ENCODE results near the gene LOXL1.

The LOXL1 gene

DNA sequence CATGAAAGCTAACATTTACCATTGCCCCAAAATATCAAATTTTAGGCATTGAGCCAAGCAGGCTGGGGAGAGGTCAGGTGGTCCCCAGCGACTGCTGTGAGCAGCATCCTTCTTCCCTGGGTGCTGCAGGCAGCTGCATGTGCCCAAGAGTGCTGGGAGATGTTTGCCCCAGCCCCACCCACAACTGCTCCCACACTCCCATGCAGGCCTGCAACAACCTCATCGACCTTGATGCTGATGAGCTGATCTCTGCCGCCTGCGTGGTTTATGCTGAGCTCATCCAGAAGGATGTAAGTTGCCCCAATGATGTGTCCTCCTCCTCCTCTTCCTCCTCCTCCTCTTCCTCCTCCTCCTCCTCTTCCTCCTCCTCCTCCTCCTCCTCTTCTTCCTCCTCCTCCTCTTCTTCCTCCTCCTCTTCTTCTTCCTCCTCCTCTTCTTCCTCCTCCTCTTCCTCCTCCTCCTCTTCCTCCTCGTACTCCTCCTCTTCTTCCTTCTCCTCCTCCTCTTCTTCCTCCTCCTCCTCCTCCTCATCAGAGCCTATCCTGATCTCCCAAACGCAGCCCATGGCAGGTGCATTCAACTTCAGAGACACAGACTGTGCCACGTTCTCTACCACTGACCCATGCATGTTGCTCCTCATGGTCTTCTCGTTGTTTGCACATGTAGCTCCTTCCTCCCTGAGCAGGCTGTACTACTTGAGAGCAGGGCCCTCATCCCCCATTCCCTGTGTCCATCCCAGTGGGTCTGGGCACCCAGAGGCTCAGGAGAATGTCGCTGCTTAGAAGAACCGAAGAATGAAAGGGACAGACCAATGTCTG, 37.8 kb upstream of the LOXL1 start:
- TF ChIP-seq TCF12 (IDR thresholded peaks at IDR 0.05; ENCODE audit: low read depth) (no peak), ZBTB7A (IDR thresholded peaks at IDR 0.05; ENCODE audit: low read depth) (no peak), CEBPB (IDR thresholded peaks at IDR 0.05) (no peak), YY1 (IDR thresholded peaks at IDR 0.05; ENCODE audit: low read depth) (no peak), FOXM1 (IDR thresholded peaks at IDR 0.05; ENCODE audit: borderline replicate concordance, low read depth) (no peak), RAD21 (IDR thresholded peaks at IDR 0.05; ENCODE audit: low read depth) (no peak), EP300 (IDR thresholded peaks at IDR 0.05; ENCODE audit: borderline replicate concordance) (no peak), TAF1 (IDR thresholded peaks at IDR 0.05; ENCODE audit: low read depth) (no peak), NFIC (IDR thresholded peaks at IDR 0.05) (no peak), TEAD4 (IDR thresholded peaks at IDR 0.05) (no peak), EGR1 (IDR thresholded peaks at IDR 0.05) (no peak), CREB1 (IDR thresholded peaks at IDR 0.05; ENCODE audit: low read depth) (no peak)
- TF ChIP-seq, protein P1, sequence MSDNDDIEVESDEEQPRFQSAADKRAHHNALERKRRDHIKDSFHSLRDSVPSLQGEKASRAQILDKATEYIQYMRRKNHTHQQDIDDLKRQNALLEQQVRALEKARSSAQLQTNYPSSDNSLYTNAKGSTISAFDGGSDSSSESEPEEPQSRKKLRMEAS (IDR thresholded peaks at IDR 0.05), result no peak
- TF ChIP-seq, protein P2, sequence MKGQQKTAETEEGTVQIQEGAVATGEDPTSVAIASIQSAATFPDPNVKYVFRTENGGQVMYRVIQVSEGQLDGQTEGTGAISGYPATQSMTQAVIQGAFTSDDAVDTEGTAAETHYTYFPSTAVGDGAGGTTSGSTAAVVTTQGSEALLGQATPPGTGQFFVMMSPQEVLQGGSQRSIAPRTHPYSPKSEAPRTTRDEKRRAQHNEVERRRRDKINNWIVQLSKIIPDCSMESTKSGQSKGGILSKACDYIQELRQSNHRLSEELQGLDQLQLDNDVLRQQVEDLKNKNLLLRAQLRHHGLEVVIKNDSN (IDR thresholded peaks at IDR 0.05), result no peak
- TF ChIP-seq, protein P3, sequence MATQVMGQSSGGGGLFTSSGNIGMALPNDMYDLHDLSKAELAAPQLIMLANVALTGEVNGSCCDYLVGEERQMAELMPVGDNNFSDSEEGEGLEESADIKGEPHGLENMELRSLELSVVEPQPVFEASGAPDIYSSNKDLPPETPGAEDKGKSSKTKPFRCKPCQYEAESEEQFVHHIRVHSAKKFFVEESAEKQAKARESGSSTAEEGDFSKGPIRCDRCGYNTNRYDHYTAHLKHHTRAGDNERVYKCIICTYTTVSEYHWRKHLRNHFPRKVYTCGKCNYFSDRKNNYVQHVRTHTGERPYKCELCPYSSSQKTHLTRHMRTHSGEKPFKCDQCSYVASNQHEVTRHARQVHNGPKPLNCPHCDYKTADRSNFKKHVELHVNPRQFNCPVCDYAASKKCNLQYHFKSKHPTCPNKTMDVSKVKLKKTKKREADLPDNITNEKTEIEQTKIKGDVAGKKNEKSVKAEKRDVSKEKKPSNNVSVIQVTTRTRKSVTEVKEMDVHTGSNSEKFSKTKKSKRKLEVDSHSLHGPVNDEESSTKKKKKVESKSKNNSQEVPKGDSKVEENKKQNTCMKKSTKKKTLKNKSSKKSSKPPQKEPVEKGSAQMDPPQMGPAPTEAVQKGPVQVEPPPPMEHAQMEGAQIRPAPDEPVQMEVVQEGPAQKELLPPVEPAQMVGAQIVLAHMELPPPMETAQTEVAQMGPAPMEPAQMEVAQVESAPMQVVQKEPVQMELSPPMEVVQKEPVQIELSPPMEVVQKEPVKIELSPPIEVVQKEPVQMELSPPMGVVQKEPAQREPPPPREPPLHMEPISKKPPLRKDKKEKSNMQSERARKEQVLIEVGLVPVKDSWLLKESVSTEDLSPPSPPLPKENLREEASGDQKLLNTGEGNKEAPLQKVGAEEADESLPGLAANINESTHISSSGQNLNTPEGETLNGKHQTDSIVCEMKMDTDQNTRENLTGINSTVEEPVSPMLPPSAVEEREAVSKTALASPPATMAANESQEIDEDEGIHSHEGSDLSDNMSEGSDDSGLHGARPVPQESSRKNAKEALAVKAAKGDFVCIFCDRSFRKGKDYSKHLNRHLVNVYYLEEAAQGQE (IDR thresholded peaks at IDR 0.05; ENCODE audit: low read depth), result no peak

DNA sequence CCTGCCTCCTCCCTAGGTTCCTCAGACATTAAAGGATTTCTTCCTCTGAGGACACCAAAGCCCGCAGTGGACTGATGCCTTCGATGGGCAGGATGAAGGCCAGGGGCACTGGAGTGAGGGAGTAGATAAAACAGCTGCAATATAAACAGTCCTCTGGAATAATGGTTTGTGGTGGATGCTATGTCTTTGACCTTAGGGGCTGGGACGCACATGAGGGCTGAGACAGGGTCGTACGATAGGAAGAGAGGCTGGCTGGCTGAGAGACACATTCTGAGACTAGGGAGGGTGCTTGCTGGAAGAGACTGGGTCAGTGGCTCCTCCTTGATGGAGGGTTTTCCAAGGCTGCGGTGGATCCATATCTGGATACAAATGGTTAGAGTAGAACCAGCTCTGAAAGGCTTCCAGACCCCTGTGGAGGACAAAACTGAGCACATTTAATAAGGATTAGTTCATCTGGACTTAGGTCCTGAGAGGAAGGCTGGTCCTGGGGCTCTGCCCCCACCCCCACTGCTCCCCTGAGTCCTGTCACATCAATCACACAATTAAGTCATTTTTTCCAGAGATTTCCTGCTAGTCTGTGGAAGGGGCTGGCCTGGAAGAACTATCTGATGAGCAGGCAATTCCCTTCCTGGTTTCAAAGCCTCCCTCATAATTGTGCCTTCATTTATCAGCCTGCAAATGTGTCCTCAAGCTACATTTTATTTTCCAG, 37.1 kb upstream of the LOXL1 start:
- TF ChIP-seq, protein P1 (IDR thresholded peaks at IDR 0.05), result no peak
- TF ChIP-seq TAF1 (IDR thresholded peaks at IDR 0.05; ENCODE audit: low read depth) (no peak), EP300 (IDR thresholded peaks at IDR 0.05; ENCODE audit: borderline replicate concordance) (no peak), CEBPB (IDR thresholded peaks at IDR 0.05) (no peak), EGR1 (IDR thresholded peaks at IDR 0.05) (no peak)
- TF ChIP-seq, protein P2 (IDR thresholded peaks at IDR 0.05), result no peak
- TF ChIP-seq, protein P3 (IDR thresholded peaks at IDR 0.05; ENCODE audit: low read depth), result no peak

DNA sequence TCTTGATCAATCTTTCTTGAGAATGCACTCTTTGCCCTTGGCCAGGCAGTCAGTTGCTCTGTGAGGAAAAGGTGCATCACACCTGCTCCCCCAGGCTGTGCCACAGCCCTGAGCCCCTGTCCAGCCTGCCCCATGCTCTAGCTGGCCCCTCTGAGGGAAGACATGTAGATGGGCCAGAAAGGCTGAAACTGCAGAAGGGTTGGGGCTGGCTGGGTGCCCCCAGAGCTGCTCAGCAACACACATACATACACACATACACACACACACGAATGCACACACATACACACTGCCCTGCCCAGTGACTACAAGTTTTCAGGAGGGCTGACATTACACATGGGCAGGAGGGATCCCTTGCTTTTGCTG, 36.5 kb upstream of the LOXL1 start:
- no peak for TF ChIP-seq EGR1 (IDR thresholded peaks at IDR 0.05)
- TF ChIP-seq ZBTB7A (IDR thresholded peaks at IDR 0.05; ENCODE audit: low read depth), result no peak
- no peak for TF ChIP-seq TAF1 (IDR thresholded peaks at IDR 0.05; ENCODE audit: low read depth)
- no peak for TF ChIP-seq FOXM1 (IDR thresholded peaks at IDR 0.05; ENCODE audit: borderline replicate concordance, low read depth)
- no peak for TF ChIP-seq NFIC (IDR thresholded peaks at IDR 0.05)
- TF ChIP-seq, protein P2 (IDR thresholded peaks at IDR 0.05), result no peak
- TF ChIP-seq, protein P1 (IDR thresholded peaks at IDR 0.05), result no peak
- TF ChIP-seq CREB1 (IDR thresholded peaks at IDR 0.05; ENCODE audit: low read depth), result no peak
- no peak for TF ChIP-seq RAD21 (IDR thresholded peaks at IDR 0.05; ENCODE audit: low read depth)
- TF ChIP-seq TCF12 (IDR thresholded peaks at IDR 0.05; ENCODE audit: low read depth), result no peak

DNA sequence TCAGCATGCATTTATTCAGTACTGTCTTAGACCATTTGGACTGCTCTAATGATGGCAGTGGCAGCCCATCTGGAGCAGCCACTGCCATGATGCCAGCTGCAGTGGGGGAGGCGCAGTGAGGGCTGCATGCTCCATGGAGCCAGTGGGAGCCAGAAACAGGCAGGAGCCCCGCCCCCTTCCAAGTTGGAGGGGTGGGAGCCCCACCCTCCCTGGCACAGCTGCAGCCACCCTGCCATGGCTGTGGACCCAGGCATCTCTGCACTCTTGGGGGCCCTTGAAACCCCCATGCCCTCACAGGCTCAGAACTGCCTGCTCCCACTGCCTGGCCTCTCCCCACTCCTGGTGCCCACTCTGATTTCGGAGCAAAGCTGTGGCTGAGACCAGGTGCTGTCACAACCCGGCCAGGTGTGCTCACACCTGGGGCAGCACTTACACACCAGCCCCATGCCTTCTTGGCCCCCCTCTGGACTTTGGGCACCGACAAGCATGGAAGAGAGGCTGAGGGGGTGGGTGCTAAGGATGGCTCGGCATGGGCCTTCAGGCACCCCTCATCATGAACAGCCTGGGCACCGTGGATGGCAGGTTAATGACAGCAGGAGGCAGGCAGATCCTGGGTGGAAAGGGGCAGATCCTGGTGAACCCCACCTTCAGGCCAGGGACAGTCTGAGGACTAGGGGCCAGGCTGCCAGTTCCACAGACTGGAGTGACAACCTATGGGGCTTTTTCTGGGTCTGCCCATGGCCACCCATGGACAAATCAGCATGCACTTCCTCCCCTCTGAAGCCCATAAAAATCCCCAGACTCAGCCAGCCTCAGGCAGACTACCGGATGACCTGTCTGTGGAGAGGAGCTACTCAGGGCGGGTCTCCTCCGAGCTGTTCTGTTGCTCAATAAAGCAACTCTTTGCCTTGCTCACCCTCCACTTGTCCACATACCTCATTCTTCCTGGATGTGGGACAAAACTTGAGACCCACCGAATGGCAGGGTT, 34.6 kb upstream of the LOXL1 start:
- no peak for TF ChIP-seq RAD21 (IDR thresholded peaks at IDR 0.05; ENCODE audit: low read depth)
- TF ChIP-seq ZBTB7A (IDR thresholded peaks at IDR 0.05; ENCODE audit: low read depth), result no peak
- TF ChIP-seq FOXM1 (IDR thresholded peaks at IDR 0.05; ENCODE audit: borderline replicate concordance, low read depth), result no peak
- TF ChIP-seq, protein P2 (IDR thresholded peaks at IDR 0.05), result no peak
- TF ChIP-seq CREB1 (IDR thresholded peaks at IDR 0.05; ENCODE audit: low read depth), result no peak
- TF ChIP-seq TCF12 (IDR thresholded peaks at IDR 0.05; ENCODE audit: low read depth), result no peak
